Measurements from ENCODE around the gene RAP1B.

RAP1B gene

DNA sequence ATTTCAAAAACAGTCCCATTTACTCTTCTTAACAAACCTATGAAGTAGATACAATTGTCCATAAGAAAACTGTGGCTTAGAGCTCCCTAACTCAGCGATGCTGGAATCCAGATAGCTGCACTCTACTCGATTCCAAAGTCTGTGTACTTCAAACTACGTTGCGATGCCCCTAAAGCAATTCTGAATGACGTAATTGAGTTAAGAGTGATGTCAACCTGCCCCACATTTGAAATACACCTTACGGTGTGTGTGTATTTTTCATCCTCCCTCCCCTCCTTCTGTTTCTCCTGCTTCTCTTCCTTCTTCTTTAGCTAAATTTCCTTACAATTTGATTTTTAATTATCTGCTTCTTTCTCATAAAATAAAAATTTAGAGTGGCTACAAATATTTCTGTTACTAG lies 31.9 kb upstream of the RAP1B start:
- no peak overlapping the region for H3K23ac ChIP-seq (ENCODE audit: low read depth, low read length, poor library complexity)
- no peaks in the 10 kb centered on the region for H3K79me1 ChIP-seq (ENCODE audit: low read depth, low read length)
- H3K4me2 ChIP-seq (ENCODE audit: insufficient read depth, low read length, poor library complexity, severe bottlenecking) = no peak overlapping the region
- DNase-seq (ENCODE audit: low spot score) = no peak
- no peaks in the 10 kb centered on the region for H3K9me3 ChIP-seq (replicated peaks in 1 of 2; ENCODE audit: control insufficient read depth in 2 of 2, insufficient read depth in 1 of 2, low read depth in 1 of 2, low read length in 2 of 2)
- H2AK5ac ChIP-seq (ENCODE audit: low read depth, low read length) = no peak overlapping the region
- no peak overlapping the region for H3K27ac ChIP-seq (replicated peaks; ENCODE audit: low read length)
- no peak overlapping the region for H3K9ac ChIP-seq (ENCODE audit: low read depth, low read length, poor library complexity)
- no peak overlapping the region for H2AFZ ChIP-seq (ENCODE audit: low read length)
- H3K36me3 ChIP-seq (replicated peaks in 1 of 2; ENCODE audit: control insufficient read depth in 2 of 2, insufficient read depth in 2 of 2, low read length in 2 of 2) = no peaks in the 10 kb centered on the region
- no peak overlapping the region for H2BK15ac ChIP-seq (ENCODE audit: low read length)
- H2BK5ac ChIP-seq (ENCODE audit: low read length) = no peak overlapping the region
- no peak overlapping the region for H3K4ac ChIP-seq (ENCODE audit: low read length)
- no peak overlapping the region for H3K14ac ChIP-seq (ENCODE audit: low read length)
- WGBS, 2 donors (ENCODE audit: extremely low coverage in 2 of 2, insufficient read length in 2 of 2, insufficient replicate concordance in 1 of 2) = no CpG with 5 or more reads among the region's 6 CpGs
- H3K4me3 ChIP-seq (ENCODE audit: low read length in 2 of 2) = no peak overlapping the region
- H2BK12ac ChIP-seq (ENCODE audit: low read length) = no peak overlapping the region
- H2BK120ac ChIP-seq (ENCODE audit: low read depth, low read length) = no peak overlapping the region
- no peak overlapping the region for H4K8ac ChIP-seq (ENCODE audit: low read depth, low read length)
- H3K27me3 ChIP-seq (ENCODE audit: control insufficient read depth in 3 of 3, insufficient read depth in 3 of 3, low read depth in 1 of 3, low read length in 3 of 3) = no peaks in the 10 kb centered on the region
- H4K91ac ChIP-seq (ENCODE audit: low read depth, low read length, poor library complexity) = no peak overlapping the region
- no peaks in the 10 kb centered on the region for H3K4me1 ChIP-seq (ENCODE audit: control insufficient read depth in 2 of 2, insufficient read depth in 1 of 2, low read depth in 1 of 2, low read length in 2 of 2)
- no peak overlapping the region for H3K18ac ChIP-seq (ENCODE audit: low read length)

- Histone ChIP-seq H2BK12ac (ENCODE audit: low read length) (no peak overlapping the region), H2AFZ (ENCODE audit: low read length) (no peak overlapping the region), H2BK15ac (ENCODE audit: low read length) (no peak overlapping the region), H3K4ac (ENCODE audit: low read length) (no peak overlapping the region), H4K91ac (ENCODE audit: low read depth, low read length, poor library complexity) (no peak overlapping the region), H3K9me3 (replicated peaks in 1 of 2; ENCODE audit: control insufficient read depth in 2 of 2, insufficient read depth in 1 of 2, low read depth in 1 of 2, low read length in 2 of 2) (no peaks in the 10 kb centered on the region), H3K4me1 (ENCODE audit: control insufficient read depth in 2 of 2, insufficient read depth in 1 of 2, low read depth in 1 of 2, low read length in 2 of 2) (no peaks in the 10 kb centered on the region), H3K79me1 (ENCODE audit: low read depth, low read length) (no peaks in the 10 kb centered on the region), H2AK5ac (ENCODE audit: low read depth, low read length) (no peak overlapping the region), H3K18ac (ENCODE audit: low read length) (no peak overlapping the region), H2BK5ac (ENCODE audit: low read length) (no peak overlapping the region), H3K27ac (replicated peaks; ENCODE audit: low read length) (no peak overlapping the region), H3K4me2 (ENCODE audit: insufficient read depth, low read length, poor library complexity, severe bottlenecking) (no peak overlapping the region), H2BK120ac (ENCODE audit: low read depth, low read length) (no peak overlapping the region), H3K23ac (ENCODE audit: low read depth, low read length, poor library complexity) (no peak overlapping the region), H3K4me3 (ENCODE audit: low read length in 2 of 2) (no peak overlapping the region), H3K14ac (ENCODE audit: low read length) (no peak overlapping the region), H3K9ac (ENCODE audit: low read depth, low read length, poor library complexity) (no peak overlapping the region), H3K36me3 (replicated peaks in 1 of 2; ENCODE audit: control insufficient read depth in 2 of 2, insufficient read depth in 2 of 2, low read length in 2 of 2) (no peaks in the 10 kb centered on the region), H4K8ac (ENCODE audit: low read depth, low read length) (no peak overlapping the region), H3K27me3 (ENCODE audit: control insufficient read depth in 3 of 3, insufficient read depth in 3 of 3, low read depth in 1 of 3, low read length in 3 of 3) (no peaks in the 10 kb centered on the region)
- DNase-seq (ENCODE audit: low spot score) = no peak
- WGBS, 2 donors (ENCODE audit: extremely low coverage in 2 of 2, insufficient read length in 2 of 2, insufficient replicate concordance in 1 of 2) = no CpG with 5 or more reads among the region's 5 CpGs
Measured at GRCh38 chr12:68579254-68579653, 31.4 kb upstream of the RAP1B start.

- Histone ChIP-seq H3K4ac (ENCODE audit: low read length) (no peak overlapping the region), H3K9me3 (replicated peaks in 1 of 2; ENCODE audit: control insufficient read depth in 2 of 2, insufficient read depth in 1 of 2, low read depth in 1 of 2, low read length in 2 of 2) (no peaks in the 10 kb centered on the region), H3K4me2 (ENCODE audit: insufficient read depth, low read length, poor library complexity, severe bottlenecking) (no peak overlapping the region), H2AK5ac (ENCODE audit: low read depth, low read length) (no peak overlapping the region), H4K8ac (ENCODE audit: low read depth, low read length) (no peak overlapping the region), H3K18ac (ENCODE audit: low read length) (no peak overlapping the region), H3K4me1 (ENCODE audit: control insufficient read depth in 2 of 2, insufficient read depth in 1 of 2, low read depth in 1 of 2, low read length in 2 of 2) (no peaks in the 10 kb centered on the region), H2BK12ac (ENCODE audit: low read length) (no peak overlapping the region), H3K9ac (ENCODE audit: low read depth, low read length, poor library complexity) (no peak overlapping the region), H3K14ac (ENCODE audit: low read length) (no peak overlapping the region), H4K91ac (ENCODE audit: low read depth, low read length, poor library complexity) (no peak overlapping the region), H3K36me3 (replicated peaks in 1 of 2; ENCODE audit: control insufficient read depth in 2 of 2, insufficient read depth in 2 of 2, low read length in 2 of 2) (no peaks in the 10 kb centered on the region), H3K4me3 (ENCODE audit: low read length in 2 of 2) (no peak overlapping the region), H3K79me1 (ENCODE audit: low read depth, low read length) (no peaks in the 10 kb centered on the region), H2BK5ac (ENCODE audit: low read length) (no peak overlapping the region), H3K27ac (replicated peaks; ENCODE audit: low read length) (no peak overlapping the region), H3K27me3 (ENCODE audit: control insufficient read depth in 3 of 3, insufficient read depth in 3 of 3, low read depth in 1 of 3, low read length in 3 of 3) (no peaks in the 10 kb centered on the region), H2BK15ac (ENCODE audit: low read length) (no peak overlapping the region), H2AFZ (ENCODE audit: low read length) (no peak overlapping the region), H2BK120ac (ENCODE audit: low read depth, low read length) (no peak overlapping the region), H3K23ac (ENCODE audit: low read depth, low read length, poor library complexity) (no peak overlapping the region)
- WGBS, 2 donors (ENCODE audit: extremely low coverage in 2 of 2, insufficient read length in 2 of 2, insufficient replicate concordance in 1 of 2) = no CpG with 5 or more reads among the region's 1 CpG
- no peak for DNase-seq (ENCODE audit: low spot score)
Measured at GRCh38 chr12:68580911-68581310, 29.8 kb upstream of the RAP1B start.

- Histone ChIP-seq H3K4me1 (ENCODE audit: control insufficient read depth in 2 of 2, insufficient read depth in 1 of 2, low read depth in 1 of 2, low read length in 2 of 2) (no peaks in the 10 kb centered on the region), H3K4me2 (ENCODE audit: insufficient read depth, low read length, poor library complexity, severe bottlenecking) (no peak overlapping the region), H3K27ac (replicated peaks; ENCODE audit: low read length) (no peak overlapping the region), H4K8ac (ENCODE audit: low read depth, low read length) (no peak overlapping the region), H2BK12ac (ENCODE audit: low read length) (no peak overlapping the region), H3K14ac (ENCODE audit: low read length) (no peak overlapping the region), H2BK5ac (ENCODE audit: low read length) (no peak overlapping the region), H2AFZ (ENCODE audit: low read length) (no peak overlapping the region), H3K27me3 (ENCODE audit: control insufficient read depth in 3 of 3, insufficient read depth in 3 of 3, low read depth in 1 of 3, low read length in 3 of 3) (no peaks in the 10 kb centered on the region), H3K9ac (ENCODE audit: low read depth, low read length, poor library complexity) (no peak overlapping the region), H3K36me3 (replicated peaks in 1 of 2; ENCODE audit: control insufficient read depth in 2 of 2, insufficient read depth in 2 of 2, low read length in 2 of 2) (no peaks in the 10 kb centered on the region), H3K18ac (ENCODE audit: low read length) (no peak overlapping the region), H3K79me1 (ENCODE audit: low read depth, low read length) (no peaks in the 10 kb centered on the region), H3K4ac (ENCODE audit: low read length) (no peak overlapping the region), H3K9me3 (replicated peaks in 1 of 2; ENCODE audit: control insufficient read depth in 2 of 2, insufficient read depth in 1 of 2, low read depth in 1 of 2, low read length in 2 of 2) (no peaks in the 10 kb centered on the region), H4K91ac (ENCODE audit: low read depth, low read length, poor library complexity) (no peak overlapping the region), H2BK120ac (ENCODE audit: low read depth, low read length) (no peak overlapping the region), H3K23ac (ENCODE audit: low read depth, low read length, poor library complexity) (no peak overlapping the region), H2AK5ac (ENCODE audit: low read depth, low read length) (no peak overlapping the region), H2BK15ac (ENCODE audit: low read length) (no peak overlapping the region), H3K4me3 (ENCODE audit: low read length in 2 of 2) (no peak overlapping the region)
- WGBS, 2 donors (ENCODE audit: extremely low coverage in 2 of 2, insufficient read length in 2 of 2, insufficient replicate concordance in 1 of 2) = no CpG with 5 or more reads among the region's 4 CpGs
- no peak for DNase-seq (ENCODE audit: low spot score)
Measured at GRCh38 chr12:68581926-68582325, 28.8 kb upstream of the RAP1B start.

Data from neuronal stem cell (in vitro differentiated cells).